ENCODE results near the gene CELA3A. TPM values are rescaled to one million over a fixed set of nuclear protein-coding genes. Genes with fewer than 3 reads are reported as not detected.
A peak's percentile ranks its signal among the peaks of the same experiment; 100 is the strongest.

Gene CELA3A
- total RNA-seq, 4 donors from 2014 or later, result not detected

- no peak overlapping the region for H3K4me3 ChIP-seq
- in situ Hi-C loops (cut with MboI; ENCODE audit: low sequenced_read_pairs in 4 of 4), result loop anchor here in 2 of 4 donors (25.0 kb wide), 2 partner anchors 95 to 195 kb away; no protein-coding TSS in a partner anchor
- no peaks in the 10 kb centered on the region for H3K36me3 ChIP-seq
- H3K27ac ChIP-seq, result peak overlapping the region in 3 of 4 donors; percentile 30 to 59 (median 34)
- H3K9me3 ChIP-seq, result no peaks in the 10 kb centered on the region
- ATAC-seq (no peak), DNase-seq (no peak)
- peaks cover 7 to 19% of the 10 kb centered on the region in 2 donors for H3K4me1 ChIP-seq
- intact Hi-C loops (cut with DNase I; ENCODE audit: low total_unique reads), result no loop called here
- H3K27me3 ChIP-seq, result no peaks in the 10 kb centered on the region
- no peak for TF ChIP-seq POLR2A (IDR thresholded peaks at IDR 0.05)
- TF ChIP-seq CTCF (IDR thresholded peaks at IDR 0.05 in 4 of 5, conservative IDR thresholded peaks at IDR 0.05 in 1 of 5), result no peak
Observed at GRCh38 chr1:21956720-21957552, 44.5 kb upstream of the CELA3A start.

GRCh38 chr1:21961337-21961736 lies 40.1 kb upstream of the CELA3A start:
- H3K9me3 ChIP-seq, result no peaks in the 10 kb centered on the region
- TF ChIP-seq POLR2A (IDR thresholded peaks at IDR 0.05), result no peak
- TF ChIP-seq CTCF (IDR thresholded peaks at IDR 0.05 in 4 of 5, conservative IDR thresholded peaks at IDR 0.05 in 1 of 5), result no peak
- H3K4me1 ChIP-seq, result peaks cover 0 to 9% of the 10 kb centered on the region in 2 donors
- ATAC-seq (no peak), DNase-seq (no peak)
- no peak overlapping the region for H3K4me3 ChIP-seq
- no peak overlapping the region for H3K27ac ChIP-seq
- H3K36me3 ChIP-seq, result no peaks in the 10 kb centered on the region
- in situ Hi-C loops (cut with MboI; ENCODE audit: low sequenced_read_pairs in 4 of 4), result loop anchor here in 3 of 4 donors (10.0 to 25.0 kb wide), 4 partner anchors 67 to 199 kb away; no protein-coding TSS in a partner anchor
- intact Hi-C loops (cut with DNase I; ENCODE audit: low total_unique reads), result loop anchor here (5.0 kb wide), 2 partner anchors 64 to 89 kb away; no protein-coding TSS in a partner anchor
- no peaks in the 10 kb centered on the region for H3K27me3 ChIP-seq

GRCh38 chr1:21961799-21962198 lies 39.7 kb upstream of the CELA3A start:
- no peaks in the 10 kb centered on the region for H3K9me3 ChIP-seq
- no peak for DNase-seq
- no peak overlapping the region for H3K27ac ChIP-seq
- in situ Hi-C loops (cut with MboI; ENCODE audit: low sequenced_read_pairs in 4 of 4), result loop anchor here in 3 of 4 donors (10.0 to 25.0 kb wide), 4 partner anchors 67 to 199 kb away; no protein-coding TSS in a partner anchor
- H3K27me3 ChIP-seq, result no peaks in the 10 kb centered on the region
- no peak overlapping the region for H3K4me3 ChIP-seq
- no peak for TF ChIP-seq CTCF (IDR thresholded peaks at IDR 0.05 in 4 of 5, conservative IDR thresholded peaks at IDR 0.05 in 1 of 5)
- no peak for TF ChIP-seq POLR2A (IDR thresholded peaks at IDR 0.05)
- ATAC-seq, result no peak
- intact Hi-C loops (cut with DNase I; ENCODE audit: low total_unique reads), result loop anchor here (5.0 kb wide), 2 partner anchors 64 to 89 kb away; no protein-coding TSS in a partner anchor
- peaks cover 0 to 4% of the 10 kb centered on the region in 2 donors for H3K4me1 ChIP-seq
- no peaks in the 10 kb centered on the region for H3K36me3 ChIP-seq

- intact Hi-C loops (cut with DNase I; ENCODE audit: low total_unique reads) (loop anchor here (2.0 to 5.0 kb wide), 3 partner anchors 66 to 181 kb away; partner anchors contain the start of gene USP48), in situ Hi-C loops (cut with MboI; ENCODE audit: low sequenced_read_pairs in 4 of 4) (loop anchor here in 3 of 4 donors (10.0 to 25.0 kb wide), 4 partner anchors 69 to 201 kb away; no protein-coding TSS in a partner anchor)
- H3K36me3 ChIP-seq, result no peaks in the 10 kb centered on the region
- peak; percentile 41 to 61 for DNase-seq
- no peaks in the 10 kb centered on the region for H3K9me3 ChIP-seq
- no peaks in the 10 kb centered on the region for H3K27me3 ChIP-seq
- no peaks in the 10 kb centered on the region for H3K4me1 ChIP-seq
- no peak overlapping the region for H3K27ac ChIP-seq
- peak; percentile 88 to 96 for ATAC-seq
- H3K4me3 ChIP-seq, result no peak overlapping the region
- TF ChIP-seq POLR2A (IDR thresholded peaks at IDR 0.05) (no peak), CTCF (IDR thresholded peaks at IDR 0.05 in 4 of 5, conservative IDR thresholded peaks at IDR 0.05 in 1 of 5) (peak; percentile 86 to 93 (median 88))
Observed at GRCh38 chr1:21963477-21964217, 37.8 kb upstream of the CELA3A start.
